Measurements from ENCODE around the gene MRPS35. TPM values are rescaled to one million over a fixed set of nuclear protein-coding genes. Genes with fewer than 3 reads are reported as not detected.

Gene MRPS35
- total RNA-seq, 2 donors from 2014 or later = 85.8 to 90.7 TPM

- no peak overlapping the region for H3K4me3 ChIP-seq
- no peaks in the 10 kb centered on the region for H3K36me3 ChIP-seq
- no peaks in the 10 kb centered on the region for H3K4me1 ChIP-seq
- no peak overlapping the region for H3K9ac ChIP-seq (ENCODE audit: low read depth in 2 of 2, low read length in 2 of 2)
- H3K27ac ChIP-seq = no peak overlapping the region
- intact Hi-C loops (cut with DNase I) = no loop called here
- no peaks in the 10 kb centered on the region for H3K9me3 ChIP-seq
- DNase-seq = no peak
- no peaks in the 10 kb centered on the region for H3K27me3 ChIP-seq
- TF ChIP-seq, protein P1, sequence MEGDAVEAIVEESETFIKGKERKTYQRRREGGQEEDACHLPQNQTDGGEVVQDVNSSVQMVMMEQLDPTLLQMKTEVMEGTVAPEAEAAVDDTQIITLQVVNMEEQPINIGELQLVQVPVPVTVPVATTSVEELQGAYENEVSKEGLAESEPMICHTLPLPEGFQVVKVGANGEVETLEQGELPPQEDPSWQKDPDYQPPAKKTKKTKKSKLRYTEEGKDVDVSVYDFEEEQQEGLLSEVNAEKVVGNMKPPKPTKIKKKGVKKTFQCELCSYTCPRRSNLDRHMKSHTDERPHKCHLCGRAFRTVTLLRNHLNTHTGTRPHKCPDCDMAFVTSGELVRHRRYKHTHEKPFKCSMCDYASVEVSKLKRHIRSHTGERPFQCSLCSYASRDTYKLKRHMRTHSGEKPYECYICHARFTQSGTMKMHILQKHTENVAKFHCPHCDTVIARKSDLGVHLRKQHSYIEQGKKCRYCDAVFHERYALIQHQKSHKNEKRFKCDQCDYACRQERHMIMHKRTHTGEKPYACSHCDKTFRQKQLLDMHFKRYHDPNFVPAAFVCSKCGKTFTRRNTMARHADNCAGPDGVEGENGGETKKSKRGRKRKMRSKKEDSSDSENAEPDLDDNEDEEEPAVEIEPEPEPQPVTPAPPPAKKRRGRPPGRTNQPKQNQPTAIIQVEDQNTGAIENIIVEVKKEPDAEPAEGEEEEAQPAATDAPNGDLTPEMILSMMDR (IDR thresholded peaks at IDR 0.05) = no peak
Observed at GRCh38 chr12:27802511-27802910, 91.9 kb downstream of the MRPS35 start.

- Histone ChIP-seq H3K9me3 (no peaks in the 10 kb centered on the region), H3K36me3 (no peaks in the 10 kb centered on the region), H3K27ac (no peak overlapping the region), H3K27me3 (no peaks in the 10 kb centered on the region), H3K4me1 (no peaks in the 10 kb centered on the region), H3K9ac (ENCODE audit: low read depth in 2 of 2, low read length in 2 of 2) (no peak overlapping the region), H3K4me3 (no peak overlapping the region)
- intact Hi-C loops (cut with DNase I) = no loop called here
- DNase-seq = no peak
- TF ChIP-seq, protein P1 (IDR thresholded peaks at IDR 0.05) = no peak
Observed at GRCh38 chr12:27802936-27803335, 92.3 kb downstream of the MRPS35 start.

DNA sequence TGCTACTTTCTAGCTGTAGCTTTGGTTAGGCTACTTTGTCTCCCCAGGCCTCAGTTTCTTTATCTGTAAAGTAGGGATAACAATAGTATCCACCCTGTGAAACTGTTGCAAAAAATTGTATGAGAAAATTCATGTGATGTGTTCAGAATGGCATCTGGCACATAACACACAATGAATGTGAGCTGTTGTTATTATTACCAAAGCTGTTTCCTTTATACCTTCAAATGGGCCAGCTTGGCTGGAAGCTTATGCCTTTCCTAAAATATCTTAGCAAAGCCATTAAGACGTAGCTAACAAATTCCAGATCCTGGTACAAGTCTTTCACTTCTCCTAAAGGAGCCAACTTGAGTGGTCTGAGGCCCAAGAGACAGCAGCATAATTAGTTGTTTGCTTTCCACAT is 94.6 kb downstream of the MRPS35 start:
- DNase-seq = no peak
- H3K4me3 ChIP-seq = no peak overlapping the region
- H3K4me1 ChIP-seq = no peaks in the 10 kb centered on the region
- TF ChIP-seq, protein P1 (IDR thresholded peaks at IDR 0.05) = no peak
- no peak overlapping the region for H3K9ac ChIP-seq (ENCODE audit: low read depth in 2 of 2, low read length in 2 of 2)
- intact Hi-C loops (cut with DNase I) = no loop called here
- no peaks in the 10 kb centered on the region for H3K36me3 ChIP-seq
- H3K9me3 ChIP-seq = no peaks in the 10 kb centered on the region
- no peak overlapping the region for H3K27ac ChIP-seq
- H3K27me3 ChIP-seq = no peaks in the 10 kb centered on the region

Other genes with a start within 250 kb of the MRPS35 start
- 10 to 100 TPM; 40.1 to 44.7 TPM for gene PPFIBP1, start 186.6 kb upstream of the MRPS35 start, total RNA-seq
- 10 to 100 TPM; 33.4 to 58.5 TPM for gene REP15, start 14.4 kb upstream of the MRPS35 start, total RNA-seq
- 10 to 100 TPM; 16.5 to 20.1 TPM for gene KLHL42, start 69.4 kb downstream of the MRPS35 start, total RNA-seq
- gene MANSC4, start 69.4 kb downstream of the MRPS35 start, total RNA-seq = not detected

Measured in colonic mucosa (tissue), 4 donors.